ENCODE measurements around the gene KIF4A.

DNA sequence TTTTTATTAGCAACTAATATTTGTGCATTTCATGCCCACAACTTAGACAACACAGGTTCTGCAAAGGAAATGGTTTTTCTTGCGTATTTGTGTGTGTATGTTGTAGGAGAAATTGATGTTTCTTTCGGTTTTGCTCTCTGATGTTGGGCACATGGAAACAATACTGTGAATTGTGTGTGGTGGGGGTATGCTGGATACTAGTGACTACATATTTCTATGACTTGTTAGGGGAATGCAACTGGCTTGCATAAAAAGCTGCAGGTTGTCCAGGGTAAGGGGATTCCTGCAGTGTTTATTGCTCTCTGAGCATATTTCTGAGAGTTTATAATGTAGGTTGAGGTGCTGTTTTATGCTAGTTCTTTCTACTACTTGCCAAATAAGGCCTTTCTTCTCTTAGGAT lies 166.4 kb downstream of the KIF4A start:
- TF ChIP-seq, protein P1, sequence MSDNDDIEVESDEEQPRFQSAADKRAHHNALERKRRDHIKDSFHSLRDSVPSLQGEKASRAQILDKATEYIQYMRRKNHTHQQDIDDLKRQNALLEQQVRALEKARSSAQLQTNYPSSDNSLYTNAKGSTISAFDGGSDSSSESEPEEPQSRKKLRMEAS (IDR thresholded peaks at IDR 0.05), result no peak
- TF ChIP-seq EP300 (IDR thresholded peaks at IDR 0.05; ENCODE audit: borderline replicate concordance), result no peak
- TF ChIP-seq, protein P2, sequence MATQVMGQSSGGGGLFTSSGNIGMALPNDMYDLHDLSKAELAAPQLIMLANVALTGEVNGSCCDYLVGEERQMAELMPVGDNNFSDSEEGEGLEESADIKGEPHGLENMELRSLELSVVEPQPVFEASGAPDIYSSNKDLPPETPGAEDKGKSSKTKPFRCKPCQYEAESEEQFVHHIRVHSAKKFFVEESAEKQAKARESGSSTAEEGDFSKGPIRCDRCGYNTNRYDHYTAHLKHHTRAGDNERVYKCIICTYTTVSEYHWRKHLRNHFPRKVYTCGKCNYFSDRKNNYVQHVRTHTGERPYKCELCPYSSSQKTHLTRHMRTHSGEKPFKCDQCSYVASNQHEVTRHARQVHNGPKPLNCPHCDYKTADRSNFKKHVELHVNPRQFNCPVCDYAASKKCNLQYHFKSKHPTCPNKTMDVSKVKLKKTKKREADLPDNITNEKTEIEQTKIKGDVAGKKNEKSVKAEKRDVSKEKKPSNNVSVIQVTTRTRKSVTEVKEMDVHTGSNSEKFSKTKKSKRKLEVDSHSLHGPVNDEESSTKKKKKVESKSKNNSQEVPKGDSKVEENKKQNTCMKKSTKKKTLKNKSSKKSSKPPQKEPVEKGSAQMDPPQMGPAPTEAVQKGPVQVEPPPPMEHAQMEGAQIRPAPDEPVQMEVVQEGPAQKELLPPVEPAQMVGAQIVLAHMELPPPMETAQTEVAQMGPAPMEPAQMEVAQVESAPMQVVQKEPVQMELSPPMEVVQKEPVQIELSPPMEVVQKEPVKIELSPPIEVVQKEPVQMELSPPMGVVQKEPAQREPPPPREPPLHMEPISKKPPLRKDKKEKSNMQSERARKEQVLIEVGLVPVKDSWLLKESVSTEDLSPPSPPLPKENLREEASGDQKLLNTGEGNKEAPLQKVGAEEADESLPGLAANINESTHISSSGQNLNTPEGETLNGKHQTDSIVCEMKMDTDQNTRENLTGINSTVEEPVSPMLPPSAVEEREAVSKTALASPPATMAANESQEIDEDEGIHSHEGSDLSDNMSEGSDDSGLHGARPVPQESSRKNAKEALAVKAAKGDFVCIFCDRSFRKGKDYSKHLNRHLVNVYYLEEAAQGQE (IDR thresholded peaks at IDR 0.05; ENCODE audit: low read depth), result no peak
- no peak for TF ChIP-seq RAD21 (IDR thresholded peaks at IDR 0.05; ENCODE audit: low read depth)
- TF ChIP-seq, protein P3, sequence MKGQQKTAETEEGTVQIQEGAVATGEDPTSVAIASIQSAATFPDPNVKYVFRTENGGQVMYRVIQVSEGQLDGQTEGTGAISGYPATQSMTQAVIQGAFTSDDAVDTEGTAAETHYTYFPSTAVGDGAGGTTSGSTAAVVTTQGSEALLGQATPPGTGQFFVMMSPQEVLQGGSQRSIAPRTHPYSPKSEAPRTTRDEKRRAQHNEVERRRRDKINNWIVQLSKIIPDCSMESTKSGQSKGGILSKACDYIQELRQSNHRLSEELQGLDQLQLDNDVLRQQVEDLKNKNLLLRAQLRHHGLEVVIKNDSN (IDR thresholded peaks at IDR 0.05), result no peak
- no peak for TF ChIP-seq TAF1 (IDR thresholded peaks at IDR 0.05; ENCODE audit: low read depth)
- no peak for TF ChIP-seq CREB1 (IDR thresholded peaks at IDR 0.05; ENCODE audit: low read depth)
- no peak for TF ChIP-seq TEAD4 (IDR thresholded peaks at IDR 0.05)
- TF ChIP-seq FOXM1 (IDR thresholded peaks at IDR 0.05; ENCODE audit: borderline replicate concordance, low read depth), result no peak
- TF ChIP-seq NFIC (IDR thresholded peaks at IDR 0.05), result no peak
- no peak for TF ChIP-seq CEBPB (IDR thresholded peaks at IDR 0.05)

Data from Ishikawa (cell line).